ENCODE data around the gene DNAJC1.
"Not testable (repeated sequence)": the region's sequence is repeated elsewhere in the genome, so short reads cannot be mapped to it uniquely, and the experiment has no call there.

The DNAJC1 gene, protein sequence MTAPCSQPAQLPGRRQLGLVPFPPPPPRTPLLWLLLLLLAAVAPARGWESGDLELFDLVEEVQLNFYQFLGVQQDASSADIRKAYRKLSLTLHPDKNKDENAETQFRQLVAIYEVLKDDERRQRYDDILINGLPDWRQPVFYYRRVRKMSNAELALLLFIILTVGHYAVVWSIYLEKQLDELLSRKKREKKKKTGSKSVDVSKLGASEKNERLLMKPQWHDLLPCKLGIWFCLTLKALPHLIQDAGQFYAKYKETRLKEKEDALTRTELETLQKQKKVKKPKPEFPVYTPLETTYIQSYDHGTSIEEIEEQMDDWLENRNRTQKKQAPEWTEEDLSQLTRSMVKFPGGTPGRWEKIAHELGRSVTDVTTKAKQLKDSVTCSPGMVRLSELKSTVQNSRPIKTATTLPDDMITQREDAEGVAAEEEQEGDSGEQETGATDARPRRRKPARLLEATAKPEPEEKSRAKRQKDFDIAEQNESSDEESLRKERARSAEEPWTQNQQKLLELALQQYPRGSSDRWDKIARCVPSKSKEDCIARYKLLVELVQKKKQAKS

DNA sequence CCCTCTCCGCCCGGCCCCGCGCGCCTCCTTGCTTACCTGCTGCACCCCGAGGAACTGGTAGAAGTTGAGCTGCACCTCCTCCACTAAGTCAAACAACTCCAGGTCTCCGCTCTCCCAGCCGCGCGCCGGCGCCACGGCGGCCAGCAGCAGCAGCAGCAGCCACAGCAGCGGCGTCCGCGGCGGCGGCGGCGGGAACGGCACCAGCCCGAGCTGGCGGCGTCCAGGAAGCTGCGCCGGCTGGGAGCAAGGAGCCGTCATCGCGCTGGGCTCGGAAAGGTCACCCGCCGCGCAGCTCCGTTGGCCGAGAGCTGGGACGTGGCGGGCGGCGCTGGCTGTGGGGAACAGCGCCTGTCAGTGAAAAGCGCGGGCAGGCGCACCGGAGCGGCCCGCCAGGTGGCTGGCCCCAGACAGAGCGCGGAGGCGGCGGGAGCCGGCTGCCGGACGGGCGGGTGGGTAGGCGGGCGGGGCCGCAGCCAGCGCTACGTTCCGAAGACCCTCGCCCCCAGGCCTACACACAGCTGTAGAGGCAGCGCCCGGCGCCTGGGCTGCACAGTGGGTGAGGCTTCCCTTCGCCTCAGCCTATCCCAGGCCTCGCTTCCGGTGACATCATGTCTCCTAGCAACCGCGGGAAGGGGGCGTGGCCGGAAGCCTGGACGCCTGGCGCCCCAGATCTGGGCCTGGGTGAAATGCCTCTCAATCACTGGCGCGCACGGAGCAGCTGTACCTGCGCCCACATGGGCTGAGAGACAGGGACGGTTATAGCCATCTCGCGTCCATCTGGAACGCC, at the start of gene DNAJC1:
TSS of gene DNAJC1 (minus strand) at position 554 of the 787 bp plus-strand sequence. CDS start at position 258, 296 bp downstream.
- peak; percentile 85 for DNase-seq

DNA sequence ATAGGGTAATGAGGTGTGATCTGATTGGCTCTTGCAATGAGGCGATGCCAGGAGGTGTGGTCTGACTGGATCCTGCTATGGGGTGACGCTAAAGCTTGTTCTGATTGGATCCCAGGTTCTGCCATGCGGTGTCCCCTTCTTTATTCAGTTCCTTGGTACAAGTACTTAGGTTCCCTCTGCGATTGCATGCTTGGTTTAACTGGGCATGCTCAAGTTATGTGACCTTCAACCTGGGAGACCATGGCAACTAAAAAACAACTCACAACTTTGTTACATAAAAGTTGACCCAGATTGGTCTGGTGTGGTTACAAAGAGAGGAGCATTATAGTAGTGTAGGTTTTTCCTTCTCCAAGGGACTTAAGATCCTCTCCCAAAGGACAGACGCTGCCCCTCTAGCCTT, 49.5 kb upstream of the DNAJC1 start:
- DNase-seq = no peak

DNA sequence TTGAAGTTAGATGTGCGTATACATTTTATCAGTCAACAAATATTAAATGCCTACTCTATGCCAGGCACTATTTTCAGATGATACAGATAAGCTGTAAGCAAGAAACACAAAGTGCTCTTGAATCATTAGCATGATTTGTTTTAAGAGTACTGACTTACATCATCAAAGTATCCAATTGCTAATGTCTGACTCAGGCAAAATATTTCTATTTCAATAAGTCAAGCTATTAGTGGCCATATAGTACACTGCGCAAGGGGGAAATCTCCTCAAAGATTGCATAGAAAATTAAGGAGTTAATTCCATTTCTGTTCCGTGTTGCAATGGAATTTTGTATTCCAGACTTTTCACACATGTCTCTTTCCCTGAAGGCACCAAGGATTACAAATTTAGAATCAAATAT, 46.1 kb upstream of the DNAJC1 start:
- DNase-seq = no peak

DNA sequence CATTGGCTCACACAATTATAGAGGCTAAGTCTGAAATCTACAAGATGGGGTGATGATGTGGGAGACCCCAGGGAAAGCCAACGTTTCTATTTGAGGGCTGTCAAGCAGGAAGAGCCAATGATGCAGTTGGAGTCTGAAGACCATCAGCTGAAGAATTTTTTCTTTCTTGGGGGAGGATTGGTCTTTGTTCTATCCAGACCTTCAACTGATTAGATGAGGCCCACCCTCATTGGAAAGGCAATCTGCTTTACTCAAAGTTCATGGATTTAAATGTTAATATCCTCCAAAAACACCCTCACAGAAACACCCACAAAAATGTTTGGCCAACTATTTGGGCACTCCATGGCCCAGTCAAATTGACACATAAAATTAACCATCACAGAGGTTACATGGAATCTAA, 44.3 kb upstream of the DNAJC1 start:
- no peak for DNase-seq

DNA sequence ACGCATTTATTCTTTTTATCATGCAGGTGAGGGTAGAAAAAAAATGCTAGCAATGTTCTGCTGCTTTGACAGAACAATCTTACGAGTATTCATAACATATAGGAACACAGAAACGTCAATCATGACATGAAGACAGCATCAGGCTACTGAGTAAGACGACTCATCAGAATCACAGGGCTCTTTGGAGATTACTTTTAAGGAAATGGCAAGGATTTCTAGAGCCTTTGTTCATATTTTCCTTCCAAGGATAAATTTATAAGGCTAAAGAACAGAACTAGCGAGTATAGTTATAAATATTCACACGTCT, 39.8 kb upstream of the DNAJC1 start:
- DNase-seq = no peak

DNA sequence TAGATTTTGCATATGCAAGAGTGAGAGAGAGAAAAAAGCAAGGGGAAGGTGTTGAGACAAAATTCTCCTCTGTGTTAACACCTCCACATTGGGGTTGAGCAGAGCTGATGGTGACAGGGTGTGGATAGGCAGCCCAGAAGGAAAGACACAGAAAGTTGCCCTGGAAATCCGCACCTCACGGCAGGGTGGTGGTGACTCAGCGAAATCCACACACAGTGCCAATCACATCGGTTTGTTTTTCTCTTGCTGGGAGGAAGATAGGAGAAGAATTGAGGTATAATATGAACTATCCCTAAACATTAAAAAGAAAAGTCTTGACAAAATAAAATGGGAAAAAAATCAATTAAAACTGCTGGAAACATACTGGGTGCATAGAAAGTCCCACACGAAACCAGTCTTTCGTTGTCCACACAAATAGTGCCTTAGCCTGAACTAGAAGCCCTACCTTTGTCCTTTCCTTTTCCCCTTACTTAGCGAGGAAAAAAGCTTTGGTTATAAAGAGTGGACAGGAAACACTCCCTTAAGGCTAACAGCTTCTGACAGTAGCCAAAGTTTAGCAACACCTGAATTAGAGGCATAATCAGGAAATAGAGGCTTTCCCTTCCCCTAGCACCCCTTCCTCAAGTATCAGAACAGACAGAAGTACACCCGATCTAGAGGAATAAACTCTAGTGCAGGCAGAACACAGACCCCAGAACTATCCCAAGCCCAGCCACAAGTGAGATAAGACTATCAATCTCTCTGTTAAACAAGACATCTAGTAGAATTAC, 39.2 kb upstream of the DNAJC1 start:
- no peak for DNase-seq

DNA sequence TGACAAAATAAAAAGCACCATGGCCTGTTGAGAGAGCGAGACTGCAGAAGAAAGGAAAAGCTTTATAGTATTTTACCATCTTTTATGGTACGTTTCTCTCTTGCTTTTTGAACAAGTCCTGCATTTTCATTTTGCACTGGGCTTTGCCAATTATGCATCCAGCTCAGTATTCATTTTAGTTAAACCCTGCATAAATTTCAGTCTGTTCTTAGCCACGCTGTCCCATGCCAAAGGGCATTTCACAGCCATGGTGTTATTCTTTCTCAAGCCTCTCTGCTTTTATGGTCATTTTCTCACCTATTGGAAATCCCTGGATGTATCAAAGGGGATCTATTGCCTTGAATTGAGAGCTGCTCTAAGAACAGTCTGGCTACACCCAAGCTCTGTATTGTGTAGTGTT, 30.8 kb upstream of the DNAJC1 start:
- DNase-seq = no peak

DNA sequence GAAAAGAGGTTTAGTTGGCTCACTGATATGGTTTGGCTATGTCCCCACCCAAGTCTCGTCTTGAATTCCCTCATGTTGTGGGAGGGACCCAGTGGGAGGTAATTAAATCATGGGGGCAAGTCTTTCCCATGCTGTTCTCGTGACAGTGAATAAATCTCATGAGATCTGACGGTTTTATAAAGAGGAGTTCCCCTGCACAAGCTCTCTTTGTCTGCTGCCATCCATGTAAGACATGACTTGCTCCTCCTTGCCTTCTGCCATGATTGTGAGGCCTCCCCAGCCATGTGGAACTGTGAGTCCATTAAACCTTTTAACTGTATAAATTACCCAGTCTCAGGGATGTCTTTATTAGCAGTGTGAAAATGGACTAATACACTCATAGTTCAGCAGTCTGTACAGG, 28.7 kb upstream of the DNAJC1 start:
- not testable (repeated sequence) for DNase-seq

DNA sequence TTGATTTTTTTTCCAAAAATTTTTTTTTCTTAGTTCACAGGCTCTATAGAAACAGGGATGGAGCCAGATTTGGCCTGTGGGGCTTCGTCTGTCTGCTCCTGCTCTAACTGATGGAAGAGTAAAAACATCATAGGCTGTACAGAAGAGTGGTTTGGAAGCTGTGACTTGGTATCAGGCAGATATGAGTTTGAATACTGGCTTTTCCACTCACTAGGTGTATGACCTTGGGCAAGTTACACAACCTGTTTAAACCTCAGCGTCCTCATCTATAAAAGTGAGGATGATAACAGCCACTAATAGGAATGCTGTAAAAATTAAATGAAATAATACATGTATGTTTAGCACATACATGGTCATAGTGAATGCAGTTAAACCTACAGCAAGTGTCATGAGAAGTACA, 26.9 kb upstream of the DNAJC1 start:
- no peak for DNase-seq

DNA sequence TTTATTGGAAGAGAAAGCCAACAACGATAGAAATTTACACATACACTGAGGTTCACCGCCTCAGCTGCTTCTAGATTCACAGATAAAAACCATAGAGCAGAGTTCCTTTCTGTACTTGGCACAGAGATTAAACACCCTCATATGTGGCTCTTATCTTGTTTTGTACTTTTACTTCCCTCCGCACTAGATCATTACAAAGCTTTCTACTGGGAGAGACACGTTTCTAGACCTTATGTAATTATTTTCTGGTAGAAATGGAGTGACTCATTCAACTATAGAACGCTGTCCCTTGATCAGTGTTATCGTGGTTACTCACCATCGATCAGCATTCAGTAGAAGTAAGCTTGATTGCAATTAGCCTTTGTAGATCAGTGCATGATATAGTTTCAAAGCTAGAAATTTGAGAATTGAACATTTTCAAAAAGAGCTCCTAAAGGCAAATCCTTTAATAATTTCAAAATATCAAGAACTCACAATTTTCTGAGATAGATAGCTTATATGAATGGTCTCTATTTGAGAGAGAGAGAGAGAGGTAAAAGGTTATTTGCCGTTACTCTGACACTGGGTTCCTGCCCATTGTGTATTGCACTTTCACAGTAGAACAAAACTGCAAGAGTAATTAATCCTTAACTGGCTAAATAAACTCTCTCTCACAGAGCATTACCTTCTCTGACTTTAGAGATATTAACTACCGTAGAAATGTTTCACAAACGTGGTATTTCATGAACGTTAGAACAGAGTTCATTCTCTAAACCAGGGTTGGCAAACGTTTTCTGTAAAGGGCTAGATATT, 26.1 kb upstream of the DNAJC1 start:
- DNase-seq = no peak

DNA sequence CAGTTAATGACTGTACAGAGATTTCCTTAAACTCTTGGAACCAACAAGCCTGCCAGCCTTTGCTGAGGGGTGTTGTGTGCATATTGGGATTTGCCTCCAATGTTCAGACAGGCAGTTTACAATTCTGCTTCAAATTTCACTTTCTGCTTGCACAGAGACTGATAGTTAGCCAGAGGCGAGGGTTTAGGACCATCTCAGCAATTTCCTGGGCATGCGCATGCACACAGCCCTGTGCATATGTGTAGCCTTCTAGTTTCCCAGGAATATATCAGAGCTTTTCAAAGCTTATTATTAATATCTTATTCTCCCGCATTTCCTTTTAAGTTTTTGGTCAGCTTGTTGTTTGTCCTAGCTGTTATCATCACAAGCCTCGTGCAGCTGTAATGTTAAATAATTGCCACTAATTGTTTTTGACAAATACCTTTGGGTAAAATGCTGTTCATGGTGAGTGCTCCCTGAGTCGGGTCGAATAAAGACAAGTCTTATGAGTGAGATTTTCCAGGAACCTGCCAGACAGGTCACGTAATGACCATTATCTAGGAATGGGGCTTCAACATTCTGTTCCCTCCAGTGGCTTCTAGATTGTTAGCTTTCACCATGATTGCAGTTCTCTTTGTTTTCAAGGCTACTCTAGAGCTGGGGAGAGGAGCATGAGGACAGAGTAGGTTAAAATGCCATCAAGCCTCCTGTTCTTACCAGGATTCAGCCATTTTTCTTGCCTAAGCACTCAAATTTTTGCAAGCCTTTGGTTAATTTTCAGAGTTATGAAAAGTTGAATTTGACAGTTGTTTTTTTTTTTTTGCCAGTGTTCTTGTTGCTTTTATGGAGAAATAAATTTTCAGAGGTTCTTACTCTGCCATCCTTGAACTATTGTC, 24.1 kb upstream of the DNAJC1 start:
- no peak for DNase-seq

DNA sequence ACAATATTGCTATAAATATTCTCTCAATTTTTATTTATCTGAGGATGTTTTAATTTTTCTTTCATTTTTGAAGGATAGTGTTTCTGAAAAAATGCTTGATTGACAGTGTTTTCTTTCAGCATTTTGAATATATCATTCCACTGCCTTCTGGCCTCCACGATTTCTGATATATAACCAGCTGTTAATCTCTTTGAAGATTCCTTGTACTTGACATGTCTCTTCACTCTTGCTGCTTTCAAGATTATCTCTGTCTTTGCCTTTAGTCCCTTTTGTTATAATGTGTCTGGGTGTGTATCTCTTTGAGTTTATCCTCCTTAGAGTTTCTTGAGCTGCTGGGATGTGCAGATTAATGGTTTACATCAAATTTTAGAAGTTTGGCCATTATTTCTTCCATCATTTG, 22.8 kb upstream of the DNAJC1 start:
- DNase-seq = no peak

DNA sequence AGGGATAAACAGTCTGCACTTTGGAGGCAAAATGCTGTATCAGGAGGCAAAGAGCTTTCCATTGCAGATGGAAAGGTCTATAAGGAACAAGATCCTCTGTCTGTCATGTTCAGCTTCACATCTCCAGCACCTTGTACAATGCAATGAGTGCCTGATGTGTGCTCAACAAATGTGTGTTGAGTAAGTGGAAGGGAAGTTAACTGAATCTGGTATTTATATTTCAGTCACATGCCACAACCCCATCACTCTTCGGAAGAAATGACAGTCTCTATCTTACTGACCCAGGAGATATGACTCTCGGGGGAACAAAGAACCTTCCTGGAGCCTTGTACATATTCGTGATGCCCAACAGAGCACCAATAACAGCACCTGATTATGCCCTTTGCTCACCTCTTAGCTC, 20.0 kb upstream of the DNAJC1 start:
- DNase-seq = no peak

DNA sequence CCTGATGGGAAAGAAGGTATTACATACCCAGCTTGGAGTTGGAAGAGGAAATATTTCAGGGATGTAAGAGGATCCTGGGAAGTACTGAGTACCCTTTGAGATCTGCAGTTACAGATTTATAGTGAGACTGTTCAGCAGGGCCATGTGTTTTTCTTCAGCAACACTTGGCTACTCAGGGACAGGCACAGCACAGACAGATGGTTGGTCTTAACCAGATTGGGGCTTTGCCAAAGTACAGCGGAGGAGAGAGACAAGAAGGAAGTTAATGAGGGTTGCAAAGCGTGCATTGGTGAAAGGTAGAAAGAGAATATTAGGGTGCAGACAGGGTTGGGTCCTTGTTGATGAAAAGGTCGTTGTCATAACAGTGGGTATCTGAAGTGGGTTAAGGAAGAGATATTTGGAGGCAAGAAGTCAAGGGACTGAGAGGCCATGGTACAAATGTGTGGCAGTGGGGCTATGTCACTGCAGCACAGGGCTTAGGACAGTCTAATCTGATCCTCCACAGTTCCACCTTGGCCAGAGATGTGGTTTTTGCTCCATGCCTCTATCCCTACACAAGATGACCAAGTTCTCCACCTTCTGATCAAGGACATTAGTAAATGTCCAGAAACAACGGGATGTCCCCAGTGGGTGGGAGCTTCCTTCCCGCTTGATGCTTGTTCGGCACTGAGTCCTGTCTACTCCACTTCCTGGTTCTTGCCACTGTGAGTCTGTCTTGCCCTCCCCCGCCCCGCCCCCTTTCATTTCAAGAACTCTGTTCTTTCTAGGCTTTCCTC, 18.9 kb upstream of the DNAJC1 start:
- DNase-seq = no peak

DNA sequence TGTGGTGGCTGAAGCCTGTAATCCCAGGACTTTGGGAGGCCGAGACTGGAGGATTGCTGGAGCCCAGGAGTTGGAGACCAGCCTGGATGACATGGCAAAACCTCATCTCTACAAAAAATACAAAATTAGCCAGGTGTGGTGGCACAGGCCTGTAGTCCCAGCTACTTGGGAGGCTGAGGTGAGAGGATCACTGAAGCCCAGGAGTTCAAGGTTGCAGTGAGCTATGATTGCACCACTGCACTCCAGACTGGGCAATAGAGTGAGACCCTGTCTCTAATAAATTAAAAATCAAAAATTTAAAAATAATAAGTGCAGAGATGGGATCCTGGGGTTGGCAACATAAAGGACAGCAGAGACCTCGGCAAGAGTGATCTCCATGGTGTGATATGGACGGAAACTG, 17.6 kb upstream of the DNAJC1 start:
- DNase-seq = not testable (repeated sequence)

DNA sequence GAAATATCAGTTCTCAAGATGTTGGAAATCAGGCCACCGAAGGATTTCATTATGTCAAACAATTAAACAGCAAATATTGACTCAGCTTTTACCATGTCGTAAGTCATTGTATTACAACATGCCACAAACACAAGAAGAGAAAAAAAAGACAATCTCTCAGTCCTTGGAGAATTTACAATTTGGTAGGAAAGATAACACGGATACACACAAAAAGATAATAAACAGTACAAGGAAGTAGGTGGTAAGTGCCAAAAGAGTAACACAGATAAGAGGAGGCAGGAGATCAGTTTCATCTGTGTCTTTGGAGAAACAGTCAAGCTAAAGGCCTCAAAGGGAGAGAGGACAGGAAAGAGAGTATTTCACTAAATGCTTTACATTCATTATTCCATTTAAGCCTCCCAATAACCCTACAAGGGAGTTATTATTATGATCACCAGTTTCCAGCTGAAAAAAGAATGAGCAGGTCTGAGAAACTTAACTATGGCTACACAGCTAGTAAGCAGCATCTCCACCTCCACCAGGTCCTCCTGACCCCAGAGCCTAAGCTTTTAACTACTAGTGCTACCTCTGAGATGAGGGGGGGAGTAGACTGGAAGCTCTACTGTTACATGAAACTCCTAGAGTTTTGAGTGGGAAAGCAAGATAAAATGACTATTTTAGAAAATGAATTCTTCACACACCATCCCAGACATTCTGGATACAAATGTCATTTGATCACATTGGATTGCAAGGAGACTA, 13.9 kb upstream of the DNAJC1 start:
- DNase-seq = no peak

DNA sequence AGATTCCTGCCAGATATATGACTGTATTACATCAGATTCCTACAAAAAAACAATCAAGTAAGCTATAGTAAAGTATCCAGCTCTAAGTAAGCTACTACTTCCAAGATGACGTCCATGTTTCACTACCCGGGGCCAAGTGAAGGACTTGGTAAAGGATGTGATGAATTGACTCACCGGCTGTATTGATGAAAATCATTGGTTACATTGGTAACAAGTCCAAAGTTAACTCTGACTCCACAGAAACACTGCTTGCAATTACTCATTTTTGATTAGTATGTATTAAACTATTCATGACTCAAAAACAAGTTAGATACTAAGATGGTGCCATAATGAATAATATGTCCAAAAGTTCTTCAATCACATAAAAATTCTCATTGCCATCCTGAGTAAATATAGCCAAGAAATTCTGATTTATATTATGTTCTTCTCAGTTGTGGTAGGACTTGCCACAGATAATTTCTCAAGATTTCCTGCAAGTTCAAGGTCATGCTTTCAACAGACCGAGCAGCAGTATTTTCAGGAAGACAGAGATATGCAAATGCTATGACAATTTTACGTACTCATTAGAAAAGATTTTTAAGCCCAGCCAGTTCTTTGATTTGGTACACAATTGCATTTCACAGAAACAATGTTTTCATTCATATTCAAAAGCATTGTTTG, 12.6 kb upstream of the DNAJC1 start:
- no peak for DNase-seq

DNA sequence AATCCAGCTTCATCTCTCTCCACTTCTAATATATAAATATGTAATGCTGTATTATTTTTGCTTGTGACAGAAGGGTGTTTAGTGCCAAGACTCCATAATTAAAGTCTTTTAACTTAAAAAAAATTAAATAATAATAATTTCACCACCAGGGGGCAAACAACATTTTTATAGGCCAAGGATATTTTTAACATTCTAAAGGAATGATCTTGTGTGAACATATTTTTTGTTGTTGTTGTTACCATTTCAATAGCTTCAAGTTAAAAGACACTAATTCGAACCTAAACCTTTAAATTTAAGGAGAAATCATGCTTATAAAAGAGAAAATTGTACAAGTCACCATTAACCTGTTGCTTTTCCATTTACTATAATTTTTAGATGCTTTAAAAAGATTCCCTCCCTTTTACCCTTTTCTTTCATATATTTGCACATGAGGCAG, 7.5 kb upstream of the DNAJC1 start:
- no peak for DNase-seq

DNA sequence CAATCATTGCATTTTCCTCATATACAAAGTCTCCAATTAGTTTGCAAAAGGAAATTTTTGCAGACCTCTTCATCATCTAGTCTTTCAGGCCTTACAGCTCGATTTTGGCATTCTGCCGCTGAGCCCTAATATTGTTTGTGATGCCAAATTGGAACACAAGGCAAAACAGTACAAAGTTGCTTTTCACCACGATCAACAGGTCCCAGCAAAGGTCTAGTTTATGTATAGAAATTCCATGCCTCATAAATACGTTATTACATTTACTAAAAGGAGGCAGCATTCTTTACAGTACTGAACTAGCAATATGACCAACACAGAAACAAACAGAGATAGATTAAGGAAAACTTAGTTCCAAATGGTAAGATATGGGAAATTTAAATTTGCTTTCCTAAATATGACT, 7.0 kb upstream of the DNAJC1 start:
- DNase-seq = no peak

Measured in T1000 (cell line).